ENCODE data around the gene NRBP1.

The NRBP1 gene

GRCh38 chr2:27390822-27391679, 37.4 kb upstream of the NRBP1 start:
- H3K27ac ChIP-seq: no peak overlapping the region
- TF ChIP-seq CTCF (conservative IDR thresholded peaks at IDR 0.05): no peak

GRCh38 chr2:27393225-27393624, 35.2 kb upstream of the NRBP1 start:
- TF ChIP-seq CTCF (conservative IDR thresholded peaks at IDR 0.05): no peak
- H3K27ac ChIP-seq: no peak overlapping the region

GRCh38 chr2:27398962-27399361, 29.5 kb upstream of the NRBP1 start:
- no peak overlapping the region for H3K27ac ChIP-seq
- no peak for TF ChIP-seq CTCF (conservative IDR thresholded peaks at IDR 0.05)

- no peak overlapping the region for H3K27ac ChIP-seq
- no peak for TF ChIP-seq CTCF (conservative IDR thresholded peaks at IDR 0.05)
These were observed 27.9 kb upstream of the NRBP1 start for GRCh38 chr2:27400348-27401135.

- H3K27ac ChIP-seq: peak overlapping the region; percentile 92
- TF ChIP-seq CTCF (conservative IDR thresholded peaks at IDR 0.05): peak; percentile 76
These were observed 20.5 kb upstream of the NRBP1 start for GRCh38 chr2:27407798-27408491.

GRCh38 chr2:27408601-27409320, 19.7 kb upstream of the NRBP1 start:
- TF ChIP-seq CTCF (conservative IDR thresholded peaks at IDR 0.05): no peak
- H3K27ac ChIP-seq: peak overlapping the region; percentile 92
